ENCODE data around the gene SPEG. TPM values are rescaled to one million over a fixed set of nuclear protein-coding genes. Genes with fewer than 3 reads are reported as not detected.
A peak's percentile ranks its signal among the peaks of the same experiment; 100 is the strongest.

The SPEG gene
- total RNA-seq, 1 experiment from 2014 or later = 30.7 TPM

DNA sequence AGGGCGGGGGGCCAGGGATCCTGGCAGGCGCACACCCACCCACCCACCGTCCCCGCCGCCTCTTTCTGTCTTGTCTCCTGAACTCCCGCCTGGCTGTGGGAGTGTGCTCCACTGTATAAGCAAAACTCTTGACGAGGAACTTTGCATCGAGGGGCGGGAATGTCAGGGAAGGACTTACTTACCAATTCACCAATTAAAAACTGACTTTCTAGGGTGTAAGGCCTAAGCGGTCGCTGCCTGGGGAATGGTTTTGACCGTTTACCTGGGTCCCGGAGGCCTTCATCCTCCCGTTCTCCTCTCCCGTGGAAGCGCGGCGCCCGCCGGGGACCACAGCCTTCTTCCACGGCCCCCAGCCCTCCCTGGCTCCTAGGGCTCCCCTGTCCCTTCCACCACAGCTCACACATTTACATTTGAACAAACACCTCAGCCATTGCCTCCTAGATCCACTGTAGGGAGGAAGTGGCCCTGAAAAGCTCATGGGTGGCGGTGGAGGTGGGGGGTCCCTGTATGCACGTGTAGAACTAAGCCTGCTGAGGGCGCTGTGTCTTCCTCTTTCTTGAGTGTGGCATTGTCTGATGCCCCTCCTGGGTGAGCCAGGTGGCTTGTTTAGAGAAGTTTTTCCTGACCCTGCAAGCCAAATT, 88.5 kb downstream of the SPEG start:
- peaks cover 14% of the 10 kb centered on the region for H3K4me1 ChIP-seq (ENCODE audit: insufficient read depth, low read length)

DNA sequence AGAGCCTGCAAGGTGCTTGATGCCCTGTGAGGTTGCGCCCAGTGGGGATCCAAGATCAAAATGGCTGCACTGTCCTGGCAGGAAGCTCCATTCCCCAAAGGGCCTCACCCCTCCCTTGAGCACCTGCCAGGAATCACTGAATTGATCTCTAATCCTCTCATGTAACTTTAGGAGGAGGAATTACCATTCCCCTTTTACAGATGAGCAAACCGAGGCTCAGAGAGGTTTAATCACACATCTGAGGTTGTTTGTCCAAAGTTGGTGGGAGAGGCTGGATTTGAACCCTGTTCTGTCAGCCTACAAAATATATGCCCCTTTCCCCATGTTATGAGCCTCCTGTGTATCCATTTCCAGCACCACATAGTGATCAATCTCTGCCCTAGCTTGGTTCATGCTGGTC, 90.2 kb downstream of the SPEG start:
- BruUV-seq (replicated peaks) = no TSS peak
- Histone ChIP-seq H3K9ac (ENCODE audit: low read length) (no peak overlapping the region), H3K36me3 (ENCODE audit: low read depth, low read length) (no peaks in the 10 kb centered on the region), H3K4me3 (ENCODE audit: low read length) (no peak overlapping the region), H3K79me2 (ENCODE audit: low read length) (no peaks in the 10 kb centered on the region), H4K20me1 (ENCODE audit: low read length) (no peaks in the 10 kb centered on the region), H3K9me3 (ENCODE audit: low read length) (no peaks in the 10 kb centered on the region), H3K4me2 (ENCODE audit: low read length) (no peak overlapping the region), H3K27me3 (ENCODE audit: low read length) (peaks cover 10% of the 10 kb centered on the region), H3F3A (ENCODE audit: low read length, unreplicated experiment) (no peaks in the 10 kb centered on the region), H2AFZ (ENCODE audit: low read length) (no peak overlapping the region), H3K4me1 (ENCODE audit: insufficient read depth, low read length) (peaks cover 14% of the 10 kb centered on the region), H3K9me2 (replicated peaks; ENCODE audit: low read length) (no peaks in the 10 kb centered on the region), H3K27ac (ENCODE audit: low read length) (no peak overlapping the region)
- DNase-seq = no peak
- ChIA-PET POLR2A (ENCODE audit: unreplicated experiment) (no interaction called here), CTCF (no interaction called here)
- no peak for TF ChIP-seq CTCF (conservative IDR thresholded peaks at IDR 0.05; ENCODE audit: low read depth, low read length)
- no peak for TF ChIP-seq EZH2phosphoT487 (IDR thresholded peaks at IDR 0.05; ENCODE audit: borderline replicate concordance, low read length)
- no peak for TF ChIP-seq EZH2 (IDR thresholded peaks at IDR 0.05; ENCODE audit: low read length, unreplicated experiment)
- intact Hi-C loops (cut with micrococcal nuclease) = no loop called here
- no peak for ATAC-seq

More for the DNA sequence above, 88.5 kb downstream of the SPEG start:
- Histone ChIP-seq H3K4me2 (ENCODE audit: low read length) (peak overlapping the region; percentile 44; the same call in 1 of the 2 replicates), H4K20me1 (ENCODE audit: low read length) (no peaks in the 10 kb centered on the region), H3F3A (ENCODE audit: low read length, unreplicated experiment) (no peaks in the 10 kb centered on the region), H3K4me3 (ENCODE audit: low read length) (no peak overlapping the region), H3K27ac (ENCODE audit: low read length) (no peak overlapping the region), H3K9ac (ENCODE audit: low read length) (no peak overlapping the region), H3K9me3 (ENCODE audit: low read length) (no peaks in the 10 kb centered on the region), H3K36me3 (ENCODE audit: low read depth, low read length) (no peaks in the 10 kb centered on the region), H2AFZ (ENCODE audit: low read length) (0 out of 2 replicates have a peak overlapping the region, but pooled peaks have one; percentile 36), H3K79me2 (ENCODE audit: low read length) (no peaks in the 10 kb centered on the region), H3K9me2 (replicated peaks; ENCODE audit: low read length) (no peaks in the 10 kb centered on the region), H3K27me3 (ENCODE audit: low read length) (0 out of 2 replicates have a peak, but pooled peaks cover 4% of the 10 kb centered on the region)
- ATAC-seq = no peak
- BruUV-seq (replicated peaks) = no TSS peak
- DNase-seq = no peak
- POLR2A ChIA-PET (ENCODE audit: unreplicated experiment) = no interaction called here
- CTCF ChIA-PET = no interaction called here
- TF ChIP-seq EZH2phosphoT487 (IDR thresholded peaks at IDR 0.05; ENCODE audit: borderline replicate concordance, low read length) (no peak), CTCF (conservative IDR thresholded peaks at IDR 0.05; ENCODE audit: low read depth, low read length) (no peak), EZH2 (IDR thresholded peaks at IDR 0.05; ENCODE audit: low read length, unreplicated experiment) (no peak)
- intact Hi-C loops (cut with micrococcal nuclease) = no loop called here

GRCh38 chr2:219525533-219526232, 91.0 kb downstream of the SPEG start:
- peaks cover 14% of the 10 kb centered on the region for H3K4me1 ChIP-seq (ENCODE audit: insufficient read depth, low read length)
- H3K27me3 ChIP-seq (ENCODE audit: low read length) = peaks cover 10% of the 10 kb centered on the region
- no peaks in the 10 kb centered on the region for H4K20me1 ChIP-seq (ENCODE audit: low read length)
- H3K9ac ChIP-seq (ENCODE audit: low read length) = no peak overlapping the region
- DNase-seq (no peak), ATAC-seq (no peak)
- ChIA-PET POLR2A (ENCODE audit: unreplicated experiment) (no interaction called here), CTCF (no interaction called here)
- intact Hi-C loops (cut with micrococcal nuclease) = no loop called here
- H3K4me3 ChIP-seq (ENCODE audit: low read length) = no peak overlapping the region
- no peak overlapping the region for H3K27ac ChIP-seq (ENCODE audit: low read length)
- H2AFZ ChIP-seq (ENCODE audit: low read length) = no peak overlapping the region
- no peak for TF ChIP-seq EZH2phosphoT487 (IDR thresholded peaks at IDR 0.05; ENCODE audit: borderline replicate concordance, low read length)
- H3K79me2 ChIP-seq (ENCODE audit: low read length) = no peaks in the 10 kb centered on the region
- H3K36me3 ChIP-seq (ENCODE audit: low read depth, low read length) = no peaks in the 10 kb centered on the region
- H3K9me2 ChIP-seq (replicated peaks; ENCODE audit: low read length) = no peaks in the 10 kb centered on the region
- H3F3A ChIP-seq (ENCODE audit: low read length, unreplicated experiment) = no peaks in the 10 kb centered on the region
- no peak overlapping the region for H3K4me2 ChIP-seq (ENCODE audit: low read length)
- no peaks in the 10 kb centered on the region for H3K9me3 ChIP-seq (ENCODE audit: low read length)
- no TSS peak for BruUV-seq (replicated peaks)

Data from PC-3 (cell line).